HG03520 (cell line): ENCODE measurements around the gene CCN2.
"Not testable (repeated sequence)": the region's sequence is repeated elsewhere in the genome, so short reads cannot be mapped to it uniquely, and the experiment has no call there.

Experiments used
- ATAC-seq: cut with Tn5 transposase; IDR thresholded peaks from one replicate; pipeline ENCODE4 v1.9.1; 2021; ENCODE audit warnings: mild to moderate bottlenecking, moderate library complexity; ENCODE audit not compliant: unreplicated experiment

Gene CCN2

GRCh38 chr6:131946404-131946991, 4.7 kb downstream of the CCN2 start:
- no peak for ATAC-seq

GRCh38 chr6:131945971-131946370, 5.2 kb downstream of the CCN2 start:
- no peak for ATAC-seq

GRCh38 chr6:131937703-131938631, 13.2 kb downstream of the CCN2 start:
- ATAC-seq, result no peak

DNA sequence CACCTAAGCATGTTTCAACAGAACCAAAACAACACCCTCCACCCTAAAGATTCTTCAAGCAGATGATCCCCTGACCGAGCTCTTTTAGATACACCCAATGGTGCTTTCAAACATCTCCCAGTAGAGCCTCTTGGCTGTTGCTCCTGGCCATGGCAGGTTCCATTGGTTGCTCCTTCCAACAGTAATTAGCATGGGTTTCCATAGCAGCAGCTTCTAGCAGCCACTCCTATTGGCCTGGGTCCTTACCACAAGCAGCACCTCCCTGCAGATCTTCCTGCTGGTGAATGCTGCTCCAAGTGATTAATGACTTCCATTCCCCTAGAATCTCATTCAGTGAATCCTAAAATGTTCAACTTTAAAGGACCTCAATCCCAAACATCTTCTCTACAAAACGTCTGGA, 13.9 kb downstream of the CCN2 start:
- no peak for ATAC-seq

GRCh38 chr6:131936156-131936555, 15.0 kb downstream of the CCN2 start:
- ATAC-seq, result no peak

GRCh38 chr6:131931063-131931750, 20.0 kb downstream of the CCN2 start:
- no peak for ATAC-seq

- no peak for ATAC-seq
These were observed 21.2 kb downstream of the CCN2 start for GRCh38 chr6:131929976-131930375.

DNA sequence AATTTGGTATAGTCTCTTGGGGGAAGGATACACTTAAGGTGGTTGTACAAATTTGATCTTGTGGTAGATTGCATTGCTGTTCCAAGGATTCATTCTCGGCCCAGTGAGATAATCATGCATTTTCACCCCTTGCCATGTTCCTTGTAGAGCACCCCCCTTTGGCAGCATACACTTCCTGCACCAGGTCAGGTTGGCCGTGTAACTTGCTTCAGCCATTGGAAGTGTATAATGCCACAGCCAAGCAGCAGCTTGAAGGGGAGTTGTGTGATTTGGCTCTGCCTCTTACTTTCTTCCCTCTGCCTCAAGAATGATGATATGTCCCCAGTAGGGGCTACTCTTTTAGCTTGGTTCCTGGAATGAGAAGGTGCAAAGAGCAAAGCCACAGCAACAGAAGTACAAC, 21.9 kb downstream of the CCN2 start:
- ATAC-seq, result no peak

DNA sequence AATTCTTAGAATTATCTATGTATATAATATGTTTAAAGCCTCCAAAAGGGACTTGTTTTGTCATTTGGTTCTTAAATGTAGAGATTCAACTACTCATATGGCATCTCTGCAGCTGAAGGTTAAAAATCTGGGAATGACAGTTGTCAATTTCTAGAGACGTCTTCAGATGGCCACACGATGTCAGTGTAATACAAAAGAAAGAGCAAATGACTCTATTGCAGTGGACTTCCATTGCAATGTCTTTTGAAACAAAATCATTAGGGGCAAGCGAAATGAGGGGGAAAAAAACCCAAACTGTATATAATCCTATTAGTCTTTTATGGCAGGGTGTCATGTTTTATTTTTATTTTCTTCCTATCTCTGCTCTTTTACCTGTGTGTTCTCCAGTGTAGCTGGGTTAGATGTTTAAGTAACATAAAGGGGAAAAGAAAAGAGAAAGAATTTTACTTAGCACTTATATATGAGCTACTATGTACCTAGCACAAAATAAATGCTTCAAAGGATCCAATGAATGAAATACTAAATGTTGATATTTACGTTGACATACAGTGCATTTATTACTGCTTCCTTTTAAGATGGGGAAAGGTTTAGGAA, 26.2 kb downstream of the CCN2 start:
- no peak for ATAC-seq

- ATAC-seq, result no peak
These were observed 27.8 kb downstream of the CCN2 start for GRCh38 chr6:131923356-131923755.

DNA sequence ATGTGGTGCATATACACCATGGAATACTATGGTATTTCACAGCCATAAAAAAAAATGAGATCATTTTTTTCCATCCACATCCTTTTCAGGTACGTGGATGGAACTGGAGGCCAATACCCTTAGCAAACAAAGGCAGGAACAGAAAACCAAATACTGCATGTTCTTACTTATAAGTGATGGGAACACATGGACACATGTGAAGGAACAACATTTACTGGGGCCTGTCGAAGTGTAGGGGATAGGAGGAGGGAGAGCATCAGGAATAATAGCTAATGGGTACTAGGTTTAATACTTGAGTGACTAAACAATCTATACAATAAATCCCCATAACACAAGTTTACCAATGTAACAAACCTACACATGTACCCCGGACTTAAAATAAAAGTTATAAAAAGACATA, 30.5 kb downstream of the CCN2 start:
- no peak for ATAC-seq

GRCh38 chr6:131918650-131919355, 32.4 kb downstream of the CCN2 start:
- no peak for ATAC-seq

- ATAC-seq, result no peak
These were observed 33.2 kb downstream of the CCN2 start for GRCh38 chr6:131917763-131918649.

- ATAC-seq, result no peak
These were observed 33.9 kb downstream of the CCN2 start for GRCh38 chr6:131917318-131917717.

GRCh38 chr6:131916847-131917246, 34.3 kb downstream of the CCN2 start:
- no peak for ATAC-seq

GRCh38 chr6:131916091-131916796, 34.9 kb downstream of the CCN2 start:
- ATAC-seq, result not testable (repeated sequence)

DNA sequence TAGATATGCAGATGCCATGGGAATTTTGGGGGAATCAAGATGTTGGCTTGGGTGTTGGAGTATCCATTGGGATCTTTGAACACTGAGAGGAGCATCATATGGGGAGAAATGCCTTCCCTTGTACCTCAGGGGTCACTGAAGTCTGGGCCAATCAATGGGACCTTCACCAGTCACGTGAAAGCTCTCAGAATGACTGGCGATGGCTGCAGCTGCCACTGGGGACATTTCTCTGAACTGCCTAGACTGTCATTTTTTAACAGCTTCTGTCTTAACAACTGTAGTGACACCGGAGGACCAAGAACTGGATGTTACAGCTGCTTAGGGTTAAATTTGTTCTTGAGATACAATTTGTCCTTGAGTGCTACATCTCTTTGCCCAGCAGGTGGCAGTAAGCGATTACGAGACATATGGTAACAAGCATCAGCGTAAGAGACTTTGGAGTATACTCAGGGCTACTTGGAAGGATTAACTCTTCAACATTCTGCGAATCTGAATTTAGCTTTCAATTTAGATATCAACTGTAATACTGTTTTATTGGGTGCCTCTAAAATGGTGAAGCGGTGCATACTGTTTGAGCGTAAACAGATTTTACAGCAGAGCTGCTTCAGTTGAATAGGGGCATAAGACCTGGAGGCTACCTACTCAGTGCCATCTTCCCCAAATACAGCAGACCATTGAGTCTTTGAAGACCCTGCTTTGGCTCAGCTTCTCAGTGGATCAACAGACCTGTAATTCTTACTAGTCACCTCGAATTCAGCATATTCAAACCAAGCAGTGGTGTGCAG, 36.0 kb downstream of the CCN2 start:
- peak; percentile 74 for ATAC-seq

DNA sequence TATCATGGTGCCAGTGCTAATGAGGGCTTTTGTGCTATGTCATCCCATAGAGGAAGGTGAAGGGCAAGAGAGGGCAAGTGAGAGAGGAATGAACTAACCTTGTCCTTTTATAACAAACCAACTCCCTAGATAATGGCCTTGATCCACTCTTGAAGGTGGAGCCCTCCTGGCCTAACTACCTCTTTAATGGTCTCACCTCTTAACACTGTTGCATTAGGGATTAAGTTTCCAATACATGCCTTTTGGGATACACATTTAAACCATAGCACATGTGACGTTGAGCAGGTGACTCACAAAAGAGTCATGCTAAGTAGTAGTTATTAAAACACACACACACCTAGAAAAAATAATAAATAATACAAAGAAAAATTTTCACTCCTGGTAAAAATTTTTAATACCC, 36.9 kb downstream of the CCN2 start:
- ATAC-seq, result no peak
